Measurements from ENCODE around the gene PRKG2.

Gene PRKG2

DNA sequence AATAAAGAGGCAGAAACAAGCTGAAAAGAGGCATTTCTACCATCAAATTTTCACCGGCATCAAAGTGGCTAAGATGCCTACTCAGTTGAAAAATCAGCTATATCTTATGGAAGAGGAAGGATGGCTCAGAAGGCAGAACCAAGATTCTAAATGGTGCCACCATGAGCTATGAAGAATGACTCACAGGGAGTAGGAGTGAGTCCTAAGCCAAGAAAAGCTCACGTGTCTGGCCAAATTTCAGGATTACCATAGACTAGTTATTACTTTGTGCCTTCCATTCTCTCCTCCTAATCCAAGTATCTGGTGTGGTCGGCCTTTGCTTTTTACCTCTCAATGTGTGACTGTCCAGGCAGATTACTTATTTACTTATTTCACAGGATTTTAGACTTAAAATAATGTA lies 129.7 kb downstream of the PRKG2 start:
- DNase-seq, result no peak

DNA sequence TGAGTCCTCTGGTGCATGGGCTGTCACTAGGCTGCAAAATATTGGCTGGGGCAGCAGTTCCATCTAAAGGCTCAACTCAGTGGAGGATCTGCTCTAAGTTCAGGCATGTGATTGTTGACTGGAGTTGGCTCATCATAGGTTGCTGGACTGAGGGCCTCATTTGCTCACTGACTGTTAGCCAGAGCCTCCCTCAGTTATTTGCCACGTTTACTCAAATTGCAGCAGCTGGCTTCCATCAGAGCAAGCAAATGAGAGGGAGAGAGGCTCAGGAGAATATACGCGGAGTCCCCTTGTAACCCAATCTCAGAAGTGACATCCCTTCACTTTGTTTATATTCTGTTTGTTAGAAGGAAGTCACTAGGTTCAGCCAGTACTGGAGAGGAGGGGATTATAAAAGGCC lies 130.4 kb downstream of the PRKG2 start:
- DNase-seq, result no peak

DNA sequence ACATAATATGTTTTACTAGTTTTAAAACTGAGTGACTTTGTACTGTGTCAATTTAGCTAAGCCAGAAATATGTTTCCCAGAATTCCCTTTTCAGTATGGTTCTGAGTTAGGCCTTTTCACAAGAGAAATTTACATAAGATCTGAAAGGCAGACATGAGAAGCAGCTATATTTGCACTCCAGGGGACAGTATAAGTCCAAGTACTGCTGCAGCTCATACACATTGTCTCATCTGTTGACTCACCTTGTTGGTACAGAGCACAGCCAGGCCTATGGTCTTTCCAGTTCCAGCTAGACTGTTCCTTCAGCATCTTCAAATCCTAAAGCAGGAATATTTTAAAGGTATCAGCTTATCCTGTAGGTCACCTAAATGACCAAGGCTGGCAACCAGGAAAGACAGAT lies 131.0 kb downstream of the PRKG2 start:
- DNase-seq, result no peak

DNA sequence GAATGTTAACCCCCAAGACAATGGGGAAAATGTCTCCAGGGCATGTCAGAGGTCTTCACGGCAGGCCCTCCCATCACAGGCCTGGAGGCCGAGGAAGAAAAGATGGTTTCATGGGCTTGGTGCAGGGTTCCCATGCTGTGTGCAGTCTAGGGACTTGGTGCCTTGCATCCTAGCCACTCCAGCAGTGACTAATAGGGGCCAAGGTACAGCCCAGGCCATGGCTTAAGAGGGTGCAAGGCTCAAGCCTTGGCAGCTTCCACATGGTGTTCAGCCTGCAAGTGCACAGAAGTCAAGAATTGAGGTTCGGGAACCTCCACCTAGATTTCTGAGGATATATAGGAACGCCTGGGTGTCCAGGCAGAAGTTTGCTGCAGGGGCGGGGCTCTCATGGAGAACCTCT lies 133.9 kb downstream of the PRKG2 start:
- DNase-seq, result no peak

DNA sequence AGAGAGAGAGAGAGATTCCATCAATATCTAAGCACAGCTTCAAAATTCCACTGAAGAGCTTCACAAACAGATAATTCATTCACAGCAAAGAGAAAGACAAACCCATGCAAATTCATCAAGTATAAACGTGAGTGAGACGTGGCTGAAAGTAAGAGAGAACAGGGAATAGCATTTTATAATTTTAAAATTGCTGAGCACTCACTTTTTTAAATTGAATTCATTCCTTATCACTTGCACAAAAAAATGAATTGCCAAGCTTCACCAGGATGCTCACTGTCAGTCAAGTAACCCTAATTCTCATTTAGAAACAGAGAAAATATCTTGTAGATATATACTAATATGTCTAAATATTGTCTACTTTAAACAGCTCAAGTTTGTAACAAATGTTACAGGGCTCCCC lies 144.0 kb downstream of the PRKG2 start:
- no peak for DNase-seq

DNA sequence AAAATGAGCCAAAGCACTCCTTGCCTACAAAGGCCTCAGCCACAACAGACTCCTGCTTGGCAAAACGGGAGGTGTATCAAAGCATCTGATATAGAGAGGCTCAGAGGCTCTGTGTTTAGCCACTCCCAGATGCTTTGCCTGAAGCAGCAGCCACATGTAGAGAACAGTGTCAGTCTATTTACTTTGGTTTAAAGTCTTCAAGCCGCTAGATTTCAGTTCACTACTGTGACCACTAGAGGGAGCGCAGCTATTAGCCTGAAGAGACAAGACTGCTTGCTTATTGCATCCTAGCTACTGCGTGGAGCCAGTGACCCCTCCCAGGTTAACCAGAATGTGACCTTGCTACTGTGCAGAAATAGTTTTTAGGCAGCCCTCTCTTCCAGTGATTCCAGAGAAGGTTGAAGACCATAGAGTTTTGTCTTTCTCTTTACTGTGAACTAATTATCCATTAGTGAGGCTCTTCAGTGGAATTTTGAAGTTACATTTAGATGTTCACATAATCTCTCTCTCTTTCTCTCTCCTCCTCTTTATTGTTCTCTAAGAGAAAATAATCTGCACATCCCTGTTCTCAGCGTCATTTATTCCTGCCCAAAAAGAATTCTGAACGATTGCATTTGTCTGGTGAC lies 145.2 kb downstream of the PRKG2 start:
- peak; percentile 58 for DNase-seq

DNA sequence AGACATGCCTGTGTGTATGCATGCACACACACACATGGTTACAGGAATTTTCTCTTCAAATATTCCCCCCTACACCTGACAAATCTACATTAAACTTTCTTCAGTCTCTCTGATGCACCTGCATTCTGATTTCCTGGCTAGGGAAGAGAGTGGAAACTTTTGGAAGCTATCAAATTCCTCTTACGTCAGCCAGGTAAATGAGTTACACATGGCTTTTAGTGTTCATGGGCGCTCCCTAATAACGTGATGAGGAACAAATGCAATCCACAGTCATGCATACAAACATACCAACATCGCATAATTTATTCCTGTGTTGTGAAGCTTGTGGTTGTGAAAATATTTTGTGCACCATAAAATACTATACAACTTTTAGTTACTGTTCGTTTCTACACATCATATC lies 149.6 kb downstream of the PRKG2 start:
- DNase-seq, result no peak

DNA sequence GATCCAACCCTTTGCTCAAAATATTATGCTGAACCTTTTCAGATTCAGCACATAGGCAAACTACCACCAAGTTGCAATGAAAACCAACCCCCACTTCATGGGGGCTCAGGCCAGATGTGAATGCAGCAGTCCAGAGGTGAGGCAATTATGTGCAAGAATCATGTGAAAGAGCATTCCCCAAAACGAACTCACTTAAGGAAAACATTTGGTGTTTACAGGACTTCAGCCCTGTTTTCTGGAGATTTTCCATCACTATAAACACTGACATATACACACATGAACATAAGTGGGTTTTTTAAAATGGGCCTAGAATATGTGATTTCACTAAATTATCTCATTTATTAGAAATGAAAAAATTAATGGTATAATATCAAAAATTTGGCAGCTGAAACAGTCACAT lies 153.0 kb downstream of the PRKG2 start:
- DNase-seq, result no peak

DNA sequence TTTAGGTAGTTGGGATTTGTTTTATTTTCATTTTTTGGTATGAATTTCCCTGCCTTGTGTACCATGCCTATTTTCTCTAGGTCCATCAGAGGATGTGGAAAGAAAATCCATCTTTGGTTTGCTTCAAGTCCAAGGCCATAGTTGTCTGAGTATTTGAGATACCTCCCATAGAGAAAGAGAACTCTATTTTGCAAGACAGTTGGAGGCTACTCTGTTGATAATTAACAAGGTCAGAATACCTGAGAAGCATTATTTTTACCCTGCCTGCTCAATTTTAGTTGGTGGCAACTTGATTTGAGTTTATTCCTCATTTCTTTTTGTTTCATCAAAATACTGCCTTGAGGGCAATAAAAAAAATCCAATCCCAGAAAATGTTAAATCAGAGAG lies 153.7 kb downstream of the PRKG2 start:
- DNase-seq, result no peak

DNA sequence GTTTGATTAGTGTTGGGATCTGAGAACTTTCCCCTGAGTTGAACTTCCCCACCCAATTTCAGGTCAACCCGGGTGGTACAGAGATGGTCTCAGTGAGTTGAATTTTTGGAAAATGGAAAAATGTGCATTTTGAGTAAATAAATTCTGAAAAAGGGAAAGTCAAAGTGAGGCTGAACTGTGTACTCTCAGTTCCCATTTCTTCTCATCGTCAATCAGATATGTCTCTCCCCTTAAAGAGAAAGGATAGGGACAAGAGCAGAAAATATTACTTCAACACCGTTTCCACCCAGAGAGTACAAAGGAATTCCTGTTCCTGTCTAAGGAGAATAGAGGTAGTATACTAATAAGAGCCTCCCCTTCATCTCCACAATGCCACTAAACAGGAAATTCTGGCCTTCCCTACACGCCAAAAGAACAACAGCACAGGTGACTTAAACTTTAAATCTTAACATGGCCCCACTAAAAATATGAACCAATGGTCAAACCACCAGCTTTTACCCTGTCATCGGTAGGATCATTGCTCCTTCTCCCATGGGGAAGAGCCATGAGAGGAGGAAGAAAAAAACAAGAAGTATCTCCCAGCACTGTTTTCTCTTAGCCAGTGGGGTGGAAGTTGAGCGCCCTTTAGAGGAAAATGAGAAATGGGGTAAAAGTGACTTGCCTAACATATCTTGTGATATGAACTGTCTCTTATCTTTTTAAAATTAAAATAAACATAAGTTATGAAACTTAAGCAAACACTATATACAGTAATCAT lies 154.3 kb downstream of the PRKG2 start:
- DNase-seq, result no peak

DNA sequence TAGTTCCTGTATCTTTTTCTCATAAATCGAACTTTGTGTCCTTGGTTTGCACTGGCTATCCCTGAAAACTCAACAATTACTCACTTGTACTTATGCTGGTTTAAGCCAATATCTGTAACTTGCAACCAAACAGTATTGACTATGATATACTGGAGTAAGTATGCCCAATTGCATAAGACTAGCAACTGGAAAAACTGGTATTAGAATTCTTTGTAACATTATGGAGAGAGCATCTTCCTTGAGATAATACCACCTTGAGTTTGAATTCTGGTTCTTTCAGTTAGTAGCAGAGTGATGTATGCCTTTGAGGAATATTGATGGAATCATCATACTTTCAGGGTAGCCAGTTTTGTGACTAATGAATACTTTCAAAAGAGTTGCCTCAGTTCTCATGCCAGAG lies 156.4 kb downstream of the PRKG2 start:
- DNase-seq, result no peak

DNA sequence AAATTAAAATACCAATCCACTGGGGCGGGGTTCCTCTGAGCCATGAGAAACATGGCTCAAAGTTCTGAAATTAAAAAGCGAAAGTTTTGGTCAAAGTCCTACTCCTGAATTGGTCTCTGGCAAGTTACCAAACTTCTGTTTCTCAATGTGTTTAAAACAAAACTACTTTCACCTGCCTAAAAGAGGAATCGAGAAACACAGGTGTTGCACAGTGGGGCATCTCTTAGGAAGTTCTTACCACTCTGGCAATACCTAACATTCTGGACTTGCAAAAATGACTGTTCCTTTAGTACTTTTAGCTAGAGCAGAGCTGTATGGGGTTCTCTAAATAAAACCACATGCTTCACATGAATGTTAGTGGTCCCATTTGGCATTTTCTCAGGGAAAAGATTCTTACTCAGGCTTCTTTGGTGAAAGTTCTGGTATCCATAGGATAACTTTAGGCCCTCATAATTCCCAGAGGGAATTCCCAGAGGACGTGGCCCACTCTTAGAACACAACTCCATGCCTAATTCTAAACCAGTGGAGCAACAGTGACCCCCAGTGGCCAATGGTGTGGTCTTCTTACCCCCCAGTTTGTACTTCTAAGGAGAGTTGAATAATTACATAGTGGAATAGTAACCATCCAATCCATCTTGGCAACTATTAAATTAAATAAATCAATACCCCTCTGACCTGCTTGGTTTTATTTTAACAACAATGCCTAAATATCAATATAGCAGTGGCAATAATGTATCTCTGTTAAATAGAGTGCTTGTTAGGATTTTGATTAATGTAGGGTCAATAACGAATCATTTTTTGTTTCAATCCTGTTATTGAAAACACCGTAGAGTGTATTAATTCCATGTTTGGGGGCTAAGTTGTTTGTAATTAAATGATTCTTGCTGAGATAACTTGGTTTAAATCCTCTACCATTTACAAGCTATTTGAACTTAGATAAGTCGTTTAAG lies 162.6 kb downstream of the PRKG2 start:
- DNase-seq, result peak; percentile 61

DNA sequence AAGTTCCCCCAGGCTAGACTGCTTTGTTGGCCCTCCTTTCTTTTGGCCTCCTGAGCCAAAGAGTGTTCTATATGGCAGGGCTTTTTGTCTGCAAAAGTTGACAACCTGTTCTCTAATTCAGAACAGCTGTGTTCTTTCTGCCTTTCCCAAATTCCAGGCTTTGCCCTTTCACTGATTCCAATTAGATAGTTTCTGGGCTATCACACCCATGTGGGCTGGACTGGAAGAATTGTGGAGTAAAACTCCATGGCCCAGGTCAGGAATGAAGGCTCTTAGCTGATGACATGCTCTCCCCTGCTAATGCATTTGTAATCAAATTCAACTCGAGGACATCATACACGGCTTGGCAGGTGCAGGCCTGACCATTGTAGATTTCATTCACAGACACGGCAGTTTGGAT lies 165.1 kb downstream of the PRKG2 start:
- no peak for DNase-seq

DNA sequence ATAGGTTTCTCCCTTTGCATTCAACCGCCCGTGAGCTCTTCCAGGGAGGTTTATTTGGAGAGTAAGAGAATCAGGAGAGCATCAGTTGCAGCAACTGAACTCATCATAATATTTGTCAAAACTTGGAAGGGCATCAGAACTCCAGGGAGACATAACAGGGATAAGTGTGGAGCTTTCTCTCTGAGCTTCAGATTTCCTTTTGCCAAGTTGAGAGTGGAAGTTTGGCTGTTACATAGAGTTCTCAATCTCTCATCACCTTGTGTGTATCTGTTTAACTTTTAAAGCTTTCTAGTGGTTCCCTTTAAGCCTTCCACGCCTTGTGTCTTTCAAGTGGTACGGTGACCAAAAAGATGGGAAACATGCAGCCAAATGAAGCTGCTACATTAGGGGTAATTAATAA lies 165.7 kb downstream of the PRKG2 start:
- DNase-seq, result no peak

DNA sequence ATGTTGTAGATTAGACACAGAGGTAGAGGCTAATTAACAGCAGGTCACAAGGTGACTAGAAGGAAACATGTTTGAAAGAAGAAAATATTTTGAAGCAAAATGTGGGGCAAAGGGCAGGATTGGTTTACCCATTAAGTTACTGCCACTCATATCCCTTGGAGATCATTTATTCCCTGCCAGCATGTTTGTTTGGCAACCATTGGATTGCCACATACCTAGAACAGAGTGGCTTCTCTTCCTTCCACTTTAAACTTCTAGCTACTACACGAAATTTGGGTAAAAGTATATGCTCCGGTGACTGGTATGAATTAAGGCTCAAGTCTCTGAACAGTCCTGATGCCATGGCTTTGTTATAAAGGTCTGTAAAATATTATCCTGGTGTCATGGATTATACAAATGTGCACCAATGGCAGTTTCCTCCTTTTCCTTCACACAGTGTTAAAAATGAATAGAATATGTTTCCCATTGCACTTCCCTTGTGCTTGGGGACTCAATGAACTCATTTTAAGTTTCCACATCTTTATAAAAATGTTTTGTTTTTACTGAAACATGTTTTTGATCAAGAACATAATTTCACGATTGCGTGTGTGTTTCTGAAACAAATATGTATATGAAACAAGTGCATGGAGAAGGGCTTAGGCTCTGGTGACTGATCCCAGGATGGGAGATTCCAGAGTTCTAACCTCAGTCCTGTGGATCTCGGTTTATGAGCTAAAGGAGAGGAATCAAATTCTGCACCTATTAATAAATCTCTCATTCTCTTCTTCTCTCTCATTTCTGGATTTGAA lies 172.2 kb downstream of the PRKG2 start:
- no peak for DNase-seq

DNA sequence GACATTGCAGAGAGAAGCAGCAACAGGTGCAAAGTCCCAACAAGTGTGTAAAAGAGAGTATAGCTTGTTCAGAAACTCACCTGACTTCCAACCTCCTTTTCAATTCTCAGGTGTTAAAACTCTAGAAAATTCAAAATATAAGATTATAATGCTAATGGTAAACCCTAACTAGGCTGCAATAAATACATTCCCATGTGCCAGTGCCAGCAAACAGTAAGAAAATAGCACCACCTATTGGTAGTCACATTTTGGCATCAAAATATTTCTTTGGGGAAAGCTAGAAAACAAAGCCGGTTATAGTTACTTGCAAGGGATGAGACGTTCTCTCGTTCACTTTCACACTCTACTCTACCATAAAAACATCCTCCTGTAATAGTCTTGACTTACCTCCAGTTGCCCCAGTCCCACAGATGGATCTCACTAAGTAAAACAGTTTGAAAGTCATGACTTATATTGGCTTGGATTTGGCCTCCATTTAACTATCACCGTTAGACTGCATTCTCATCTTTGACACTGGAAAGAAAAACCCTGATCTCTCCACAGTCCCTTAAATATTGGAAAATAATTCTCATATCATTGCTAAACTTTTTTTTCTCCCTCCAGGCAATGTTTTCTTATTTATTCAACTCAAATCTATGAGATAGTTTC lies 174.9 kb downstream of the PRKG2 start:
- no peak for DNase-seq

DNA sequence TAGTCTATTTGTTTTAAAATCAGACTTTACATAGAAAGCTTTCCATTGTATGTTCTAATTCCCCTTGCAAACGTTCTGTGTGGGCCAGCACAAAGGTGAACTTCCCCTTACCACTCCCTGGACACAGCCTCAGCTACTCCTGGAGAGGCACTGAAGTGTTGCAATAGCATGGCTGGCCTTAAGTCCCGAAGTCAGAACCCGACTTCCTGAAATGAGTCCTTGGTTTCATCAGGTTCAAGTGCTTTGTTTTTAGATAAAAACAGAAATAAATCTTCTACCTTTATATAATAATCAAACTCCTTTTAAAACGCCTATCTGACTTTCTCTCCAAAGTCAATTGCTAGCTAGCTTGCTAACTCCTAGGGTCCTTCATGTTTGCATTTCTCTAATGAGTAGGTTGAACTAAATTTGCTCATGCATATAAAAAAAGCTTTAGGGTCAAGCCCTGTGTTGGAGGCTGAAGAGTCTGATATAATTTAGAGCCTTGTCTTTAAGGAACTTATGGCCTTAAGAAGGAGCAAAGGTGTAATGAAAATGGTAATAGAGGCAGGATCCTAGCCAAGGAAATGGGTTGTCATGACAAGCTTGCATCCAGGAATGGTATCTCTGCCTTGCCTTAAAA lies 175.6 kb downstream of the PRKG2 start:
- DNase-seq, result no peak

DNA sequence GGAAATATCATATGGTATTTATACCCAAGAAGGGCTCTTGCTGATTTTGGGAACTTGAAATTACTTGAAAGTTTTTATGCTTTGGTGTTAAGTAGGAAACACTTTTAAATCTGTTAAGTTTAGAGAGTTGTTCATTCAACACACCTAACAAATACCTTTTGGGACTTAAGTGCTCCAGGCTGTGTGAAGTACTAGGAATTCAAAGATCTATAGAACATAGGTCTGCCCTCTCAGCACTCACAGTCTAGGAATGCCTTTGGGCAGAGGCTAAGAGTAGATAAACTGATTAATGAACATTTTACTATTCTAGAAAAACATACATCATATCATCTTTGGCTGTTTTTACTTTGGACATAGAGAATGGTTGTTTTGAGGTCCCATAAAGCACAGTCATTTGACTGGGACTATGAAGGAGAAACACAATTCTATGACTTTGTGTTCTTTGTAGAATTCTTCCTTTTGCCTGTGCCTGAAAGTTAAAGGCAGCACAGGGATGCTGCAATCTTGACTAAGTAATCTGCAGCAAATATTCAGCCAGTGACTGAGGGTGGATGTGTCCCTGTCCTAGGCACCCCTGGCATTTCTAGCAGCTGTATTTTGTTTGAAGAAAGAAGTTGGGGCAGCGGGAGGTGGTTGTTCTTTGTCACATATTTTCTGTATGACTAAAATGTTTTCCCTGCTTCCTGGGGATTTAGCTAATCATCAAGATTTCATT lies 176.2 kb downstream of the PRKG2 start:
- no peak for DNase-seq

All from CD4-positive, alpha-beta T cell treated with Interleukin-17A for 4 hours (primary cell).